Fibroblast of the aortic adventitia (primary cell): ENCODE measurements around the gene SEMA4G. TPM values are rescaled to one million over a fixed set of nuclear protein-coding genes. Genes with fewer than 3 reads are reported as not detected.
A peak's percentile ranks its signal among the peaks of the same experiment; 100 is the strongest.

ENCODE experiments used
- DNase-seq: peaks from one replicate; pipeline ENCODE4 v3.0.0-alpha.2; 2010; ENCODE audit warnings: low read depth
- H3K4me3 ChIP-seq: 2 replicates; pipeline ENCODE4 v1.5.1; 2011; ENCODE audit warnings: low read depth, mild to moderate bottlenecking, control low read depth, low read length, moderate library complexity
- total RNA-seq: library from RNA; depleted of rRNA; stranded (reverse); fragments of >200 nt; gene quantifications from 2 replicates; pipeline ENCODE4 v1.2.3, GENCODE V29; 2012; ENCODE audit warnings: low replicate concordance
- TF ChIP-seq, protein P1 (sequence below): IDR thresholded peaks from 2 replicates; pipeline ENCODE4 v1.5.1; 2011; ENCODE audit warnings: mild to moderate bottlenecking, low read length, control low read depth, inconsistent platforms; ENCODE audit not compliant: insufficient read depth

SEMA4G gene
- total RNA-seq, 1 donor = 0.81 TPM

DNA sequence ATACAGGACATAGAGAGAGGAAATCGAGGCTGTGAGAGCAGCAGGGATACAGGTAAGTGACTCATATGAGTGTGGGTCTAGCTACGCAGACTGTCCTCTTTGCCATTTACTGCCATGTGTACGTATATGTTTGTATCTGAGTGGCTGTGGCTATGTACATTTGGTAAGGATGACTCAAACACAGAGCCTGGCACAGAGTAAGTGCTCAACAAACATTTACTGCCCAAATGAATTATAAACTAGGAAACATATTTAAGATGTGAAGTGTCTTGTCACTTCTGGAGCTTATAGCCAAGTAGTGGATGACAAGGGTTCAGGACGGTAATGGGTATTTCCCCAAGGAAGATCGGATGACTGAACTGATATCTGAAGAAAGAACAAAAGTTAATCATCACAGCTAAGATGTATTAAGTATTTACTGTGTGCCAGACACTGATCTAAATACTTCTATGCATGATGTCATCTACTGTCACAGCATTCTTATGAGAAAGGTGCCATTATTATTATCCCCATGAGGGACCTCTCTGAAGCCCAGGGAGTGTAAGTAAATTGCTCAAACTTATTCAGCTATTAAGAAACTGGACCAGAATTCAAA is 12.0 kb downstream of the SEMA4G start:
- TF ChIP-seq, protein P1, sequence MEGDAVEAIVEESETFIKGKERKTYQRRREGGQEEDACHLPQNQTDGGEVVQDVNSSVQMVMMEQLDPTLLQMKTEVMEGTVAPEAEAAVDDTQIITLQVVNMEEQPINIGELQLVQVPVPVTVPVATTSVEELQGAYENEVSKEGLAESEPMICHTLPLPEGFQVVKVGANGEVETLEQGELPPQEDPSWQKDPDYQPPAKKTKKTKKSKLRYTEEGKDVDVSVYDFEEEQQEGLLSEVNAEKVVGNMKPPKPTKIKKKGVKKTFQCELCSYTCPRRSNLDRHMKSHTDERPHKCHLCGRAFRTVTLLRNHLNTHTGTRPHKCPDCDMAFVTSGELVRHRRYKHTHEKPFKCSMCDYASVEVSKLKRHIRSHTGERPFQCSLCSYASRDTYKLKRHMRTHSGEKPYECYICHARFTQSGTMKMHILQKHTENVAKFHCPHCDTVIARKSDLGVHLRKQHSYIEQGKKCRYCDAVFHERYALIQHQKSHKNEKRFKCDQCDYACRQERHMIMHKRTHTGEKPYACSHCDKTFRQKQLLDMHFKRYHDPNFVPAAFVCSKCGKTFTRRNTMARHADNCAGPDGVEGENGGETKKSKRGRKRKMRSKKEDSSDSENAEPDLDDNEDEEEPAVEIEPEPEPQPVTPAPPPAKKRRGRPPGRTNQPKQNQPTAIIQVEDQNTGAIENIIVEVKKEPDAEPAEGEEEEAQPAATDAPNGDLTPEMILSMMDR = no peak
- no peak overlapping the region for H3K4me3 ChIP-seq
- no peak for DNase-seq

DNA sequence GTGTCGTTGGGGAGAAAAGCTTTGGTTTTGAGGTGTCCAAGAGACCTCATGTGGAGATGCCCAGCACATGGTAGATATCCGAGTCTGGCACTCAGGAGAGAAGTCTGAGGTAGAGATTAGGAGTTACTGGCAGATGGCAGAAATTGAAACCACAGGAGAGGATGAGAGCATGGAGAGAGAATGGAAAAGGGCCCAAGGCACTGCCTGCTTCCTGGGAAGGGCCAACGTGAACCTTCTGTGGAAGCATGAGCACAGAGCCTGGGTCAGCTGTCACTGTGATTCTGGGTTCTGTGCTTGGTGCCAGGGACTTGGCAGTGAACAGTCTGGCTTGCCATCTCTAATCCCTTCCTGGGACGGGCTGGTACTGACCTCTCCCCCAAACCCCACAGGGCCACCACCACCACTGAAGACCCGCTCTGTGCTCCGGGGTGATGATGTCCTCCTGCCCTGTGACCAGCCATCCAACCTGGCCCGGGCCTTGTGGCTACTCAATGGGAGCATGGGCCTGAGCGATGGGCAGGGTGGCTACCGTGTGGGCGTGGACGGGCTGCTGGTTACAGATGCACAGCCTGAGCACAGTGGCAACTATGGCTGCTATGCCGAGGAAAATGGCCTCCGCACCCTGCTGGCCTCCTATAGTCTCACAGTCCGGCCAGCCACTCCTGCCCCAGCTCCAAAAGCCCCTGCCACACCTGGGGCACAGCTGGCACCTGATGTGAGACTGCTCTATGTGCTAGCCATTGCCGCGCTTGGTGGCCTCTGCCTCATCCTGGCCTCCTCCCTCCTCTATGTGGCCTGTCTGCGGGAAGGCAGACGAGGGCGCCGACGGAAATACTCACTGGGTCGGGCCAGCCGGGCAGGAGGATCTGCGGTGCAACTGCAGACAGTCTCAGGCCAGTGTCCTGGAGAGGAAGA is 13.9 kb downstream of the SEMA4G start:
- TF ChIP-seq, protein P1 = no peak
- DNase-seq = no peak
- no peak overlapping the region for H3K4me3 ChIP-seq

DNA sequence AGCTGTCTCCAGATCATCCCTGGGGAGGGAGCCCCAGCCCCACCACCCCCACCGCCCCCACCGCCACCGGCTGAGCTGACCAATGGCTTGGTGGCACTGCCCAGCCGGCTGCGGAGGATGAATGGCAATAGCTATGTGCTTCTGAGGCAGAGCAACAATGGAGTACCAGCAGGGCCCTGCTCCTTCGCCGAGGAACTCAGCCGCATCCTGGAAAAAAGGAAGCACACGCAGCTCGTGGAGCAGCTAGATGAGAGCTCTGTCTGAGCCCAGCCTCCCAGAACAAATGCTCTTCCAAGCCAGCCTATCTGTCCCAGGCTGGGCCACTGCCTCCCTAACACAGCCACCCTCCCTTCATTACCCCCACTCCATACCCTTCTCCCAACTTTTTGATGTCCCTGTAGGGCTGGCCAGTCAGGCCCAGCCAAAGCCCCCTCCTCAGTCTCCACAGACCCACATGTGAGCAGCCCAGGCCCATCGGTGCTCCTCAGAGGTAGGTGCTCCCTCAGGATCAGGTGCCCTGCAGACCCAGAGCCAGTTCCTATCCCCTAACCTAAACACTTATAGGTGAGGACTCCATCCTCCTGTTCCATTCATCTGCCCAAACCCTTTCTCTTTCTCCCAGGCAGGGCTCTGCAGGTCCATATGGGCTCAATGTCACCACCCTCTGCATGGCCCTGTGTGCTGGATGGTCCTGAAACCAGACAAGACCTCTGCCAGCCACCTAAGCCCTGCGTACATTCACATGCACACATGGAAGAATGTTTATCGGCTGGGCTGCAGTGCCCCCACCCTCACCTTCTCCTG is 14.8 kb downstream of the SEMA4G start:
- H3K4me3 ChIP-seq = no peak overlapping the region
- no peak for DNase-seq
- TF ChIP-seq, protein P1 = no peak

DNA sequence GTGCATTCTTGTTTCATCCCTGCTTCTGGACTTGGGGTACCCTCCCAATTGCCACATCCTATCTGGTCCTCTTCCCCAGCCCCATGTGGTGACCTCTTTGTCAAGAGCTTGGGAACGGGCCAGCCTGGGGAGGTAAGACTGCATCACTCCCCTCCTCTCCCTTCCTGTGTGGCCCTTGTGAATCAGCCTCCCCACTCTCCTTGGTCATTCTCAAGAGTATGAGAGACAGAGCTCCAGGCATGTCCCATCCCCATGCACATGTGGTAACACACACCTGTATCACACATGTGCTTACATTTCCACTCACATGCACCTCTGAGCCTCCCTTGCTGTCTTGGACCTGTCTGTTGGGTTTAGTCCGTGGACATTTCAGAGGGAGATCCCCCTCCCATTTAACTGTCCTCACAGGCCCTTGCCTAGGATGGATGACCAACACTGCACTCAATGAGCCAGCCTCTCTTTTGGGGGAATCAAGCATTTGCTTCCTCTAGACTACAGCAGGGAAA is 15.4 kb downstream of the SEMA4G start:
- TF ChIP-seq, protein P1 = no peak
- DNase-seq = no peak

DNA sequence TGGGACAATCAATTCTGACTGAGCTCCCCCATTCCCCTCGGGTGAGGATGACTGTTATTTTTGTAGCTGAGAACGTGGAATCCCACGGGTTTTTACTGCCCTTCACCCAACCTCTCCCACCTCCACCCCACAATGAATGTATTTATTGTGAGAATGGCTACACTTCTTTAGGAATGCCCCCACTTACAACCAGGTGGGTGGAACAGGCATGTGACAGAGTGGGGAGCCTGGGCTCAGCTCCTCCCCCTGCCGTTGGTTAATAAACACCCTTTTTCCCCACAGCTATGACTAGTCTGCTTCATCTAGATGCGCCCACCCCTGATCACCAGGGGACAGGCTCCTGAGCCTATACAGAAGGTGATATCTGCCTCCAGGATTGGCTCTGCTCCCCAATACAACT is 16.0 kb downstream of the SEMA4G start:
- TF ChIP-seq, protein P1 = no peak
- no peak overlapping the region for H3K4me3 ChIP-seq
- DNase-seq = no peak

More for the DNA sequence above, 15.4 kb downstream of the SEMA4G start:
- H3K4me3 ChIP-seq = no peak overlapping the region

DNA sequence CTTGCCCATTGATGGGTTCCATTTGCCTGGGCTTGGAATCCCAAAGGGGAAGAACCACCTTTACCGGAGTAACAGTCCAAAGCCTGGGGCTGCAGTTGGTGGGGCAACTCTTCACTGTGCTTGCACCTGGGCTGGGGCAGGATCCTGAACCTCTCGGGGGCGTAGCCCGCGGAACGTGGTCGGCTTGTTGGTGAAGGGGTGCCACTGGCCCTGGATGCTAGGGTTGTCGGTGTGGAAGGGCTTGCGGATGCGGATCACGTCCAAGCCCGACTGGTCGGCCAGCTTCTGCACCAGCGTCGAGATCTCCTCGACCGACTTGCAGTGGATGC is 17.3 kb downstream of the SEMA4G start:
- TF ChIP-seq, protein P1 = no peak
- peak overlapping the region; percentile 96 for H3K4me3 ChIP-seq
- DNase-seq = no peak
